ENCODE data around the gene RABGAP1L.

RABGAP1L gene

GRCh38 chr1:174676856-174677255, 517.5 kb downstream of the RABGAP1L start:
- Histone ChIP-seq H3K4me3 (ENCODE audit: insufficient read depth, low read length, poor library complexity, severe bottlenecking) (no peak overlapping the region), H3K36me3 (ENCODE audit: low read length) (peaks cover 7% of the 10 kb centered on the region; the same call in 1 of the 2 replicates), H3K4me2 (ENCODE audit: low read depth, low read length, poor library complexity, severe bottlenecking) (no peak overlapping the region), H3K9me2 (replicated peaks; ENCODE audit: insufficient read depth, low read length) (no peaks in the 10 kb centered on the region), H2AFZ (ENCODE audit: low read depth, low read length, severe bottlenecking) (no peak overlapping the region), H3K9me3 (ENCODE audit: insufficient read depth, low read length) (no peaks in the 10 kb centered on the region), H3K79me2 (ENCODE audit: insufficient read depth, low read length) (no peaks in the 10 kb centered on the region), H3K27ac (ENCODE audit: low read depth, low read length) (no peak overlapping the region), H3K27me3 (ENCODE audit: low read length) (no peaks in the 10 kb centered on the region), H3K9ac (ENCODE audit: low read length) (no peak overlapping the region), H3F3A (ENCODE audit: insufficient read depth) (no peaks in the 10 kb centered on the region), H4K20me1 (ENCODE audit: low read depth, low read length) (no peaks in the 10 kb centered on the region)
- no peak for TF ChIP-seq CTCF (IDR thresholded peaks at IDR 0.05; ENCODE audit: insufficient read depth, low read length, poor library complexity, severe bottlenecking)
- TF ChIP-seq EZH2phosphoT487 (conservative IDR thresholded peaks at IDR 0.05; ENCODE audit: low read length): no peak

- no peaks in the 10 kb centered on the region for H3K9me3 ChIP-seq (ENCODE audit: insufficient read depth, low read length)
- no peak overlapping the region for H3K4me2 ChIP-seq (ENCODE audit: low read depth, low read length, poor library complexity, severe bottlenecking)
- no peaks in the 10 kb centered on the region for H3K79me2 ChIP-seq (ENCODE audit: insufficient read depth, low read length)
- no peak overlapping the region for H3K9ac ChIP-seq (ENCODE audit: low read length)
- peaks cover 2% of the 10 kb centered on the region; the same call in 1 of the 2 replicates for H3K36me3 ChIP-seq (ENCODE audit: low read length)
- H3K27me3 ChIP-seq (ENCODE audit: low read length): no peaks in the 10 kb centered on the region
- TF ChIP-seq EZH2phosphoT487 (conservative IDR thresholded peaks at IDR 0.05; ENCODE audit: low read length): no peak
- TF ChIP-seq CTCF (IDR thresholded peaks at IDR 0.05; ENCODE audit: insufficient read depth, low read length, poor library complexity, severe bottlenecking): no peak
- no peaks in the 10 kb centered on the region for H4K20me1 ChIP-seq (ENCODE audit: low read depth, low read length)
- no peaks in the 10 kb centered on the region for H3K9me2 ChIP-seq (replicated peaks; ENCODE audit: insufficient read depth, low read length)
- H3K27ac ChIP-seq (ENCODE audit: low read depth, low read length): no peak overlapping the region
- no peaks in the 10 kb centered on the region for H3F3A ChIP-seq (ENCODE audit: insufficient read depth)
- no peak overlapping the region for H3K4me3 ChIP-seq (ENCODE audit: insufficient read depth, low read length, poor library complexity, severe bottlenecking)
- H2AFZ ChIP-seq (ENCODE audit: low read depth, low read length, severe bottlenecking): no peak overlapping the region
Measured at GRCh38 chr1:174678657-174679056, 519.3 kb downstream of the RABGAP1L start.

GRCh38 chr1:174680101-174680500, 520.8 kb downstream of the RABGAP1L start:
- Histone ChIP-seq H3K27ac (ENCODE audit: low read depth, low read length) (no peak overlapping the region), H3K27me3 (ENCODE audit: low read length) (no peaks in the 10 kb centered on the region), H4K20me1 (ENCODE audit: low read depth, low read length) (no peaks in the 10 kb centered on the region), H2AFZ (ENCODE audit: low read depth, low read length, severe bottlenecking) (no peak overlapping the region), H3F3A (ENCODE audit: insufficient read depth) (no peaks in the 10 kb centered on the region), H3K9ac (ENCODE audit: low read length) (no peak overlapping the region), H3K79me2 (ENCODE audit: insufficient read depth, low read length) (no peaks in the 10 kb centered on the region), H3K4me2 (ENCODE audit: low read depth, low read length, poor library complexity, severe bottlenecking) (no peak overlapping the region), H3K9me3 (ENCODE audit: insufficient read depth, low read length) (no peaks in the 10 kb centered on the region), H3K9me2 (replicated peaks; ENCODE audit: insufficient read depth, low read length) (no peaks in the 10 kb centered on the region), H3K36me3 (ENCODE audit: low read length) (0 out of 2 replicates have a peak, but pooled peaks cover 3% of the 10 kb centered on the region), H3K4me3 (ENCODE audit: insufficient read depth, low read length, poor library complexity, severe bottlenecking) (no peak overlapping the region)
- no peak for TF ChIP-seq CTCF (IDR thresholded peaks at IDR 0.05; ENCODE audit: insufficient read depth, low read length, poor library complexity, severe bottlenecking)
- TF ChIP-seq EZH2phosphoT487 (conservative IDR thresholded peaks at IDR 0.05; ENCODE audit: low read length): no peak
